ENCODE measurements around the gene GPR17.

The GPR17 gene

GRCh38 chr2:127657232-127657595 is 11.3 kb downstream of the GPR17 start:
- DNase-seq, result no peak

- no peak for DNase-seq
These were observed 12.2 kb downstream of the GPR17 start for GRCh38 chr2:127658146-127658545.

- no peak for DNase-seq
These were observed 12.9 kb downstream of the GPR17 start for GRCh38 chr2:127658641-127659407.

GRCh38 chr2:127659408-127660290 is 13.7 kb downstream of the GPR17 start:
- DNase-seq, result no peak

GRCh38 chr2:127660291-127660578 is 14.3 kb downstream of the GPR17 start:
- DNase-seq, result no peak

- DNase-seq, result no peak
These were observed 15.2 kb downstream of the GPR17 start for GRCh38 chr2:127661072-127661649.

- no peak for DNase-seq
These were observed 16.1 kb downstream of the GPR17 start for GRCh38 chr2:127661949-127662510.

- no peak for DNase-seq
These were observed 17.1 kb downstream of the GPR17 start for GRCh38 chr2:127662937-127663565.

- no peak for DNase-seq
These were observed 17.7 kb downstream of the GPR17 start for GRCh38 chr2:127663566-127664064.

GRCh38 chr2:127664065-127664894 is 18.3 kb downstream of the GPR17 start:
- DNase-seq, result no peak

- no peak for DNase-seq
These were observed 18.9 kb downstream of the GPR17 start for GRCh38 chr2:127664895-127665225.

GRCh38 chr2:127665267-127665893 is 19.4 kb downstream of the GPR17 start:
- DNase-seq, result no peak

- no peak for DNase-seq
These were observed 23.1 kb downstream of the GPR17 start for GRCh38 chr2:127669056-127669455.

- no peak for DNase-seq
These were observed 24.4 kb downstream of the GPR17 start for GRCh38 chr2:127670055-127670956.

- DNase-seq, result no peak
These were observed 25.0 kb downstream of the GPR17 start for GRCh38 chr2:127670957-127671290.

- no peak for DNase-seq
These were observed 25.8 kb downstream of the GPR17 start for GRCh38 chr2:127671557-127672302.

- DNase-seq, result no peak
These were observed 26.6 kb downstream of the GPR17 start for GRCh38 chr2:127672341-127673224.

GRCh38 chr2:127673291-127674069 is 27.5 kb downstream of the GPR17 start:
- no peak for DNase-seq

Measured in NCI-H1105 (cell line).